ENCODE results near the gene CBX7. TPM values are rescaled to one million over a fixed set of nuclear protein-coding genes. Genes with fewer than 3 reads are reported as not detected.
A peak's percentile ranks its signal among the peaks of the same experiment; 100 is the strongest.

CBX7 gene
- total RNA-seq, 1 donor: 8.0 TPM

DNA sequence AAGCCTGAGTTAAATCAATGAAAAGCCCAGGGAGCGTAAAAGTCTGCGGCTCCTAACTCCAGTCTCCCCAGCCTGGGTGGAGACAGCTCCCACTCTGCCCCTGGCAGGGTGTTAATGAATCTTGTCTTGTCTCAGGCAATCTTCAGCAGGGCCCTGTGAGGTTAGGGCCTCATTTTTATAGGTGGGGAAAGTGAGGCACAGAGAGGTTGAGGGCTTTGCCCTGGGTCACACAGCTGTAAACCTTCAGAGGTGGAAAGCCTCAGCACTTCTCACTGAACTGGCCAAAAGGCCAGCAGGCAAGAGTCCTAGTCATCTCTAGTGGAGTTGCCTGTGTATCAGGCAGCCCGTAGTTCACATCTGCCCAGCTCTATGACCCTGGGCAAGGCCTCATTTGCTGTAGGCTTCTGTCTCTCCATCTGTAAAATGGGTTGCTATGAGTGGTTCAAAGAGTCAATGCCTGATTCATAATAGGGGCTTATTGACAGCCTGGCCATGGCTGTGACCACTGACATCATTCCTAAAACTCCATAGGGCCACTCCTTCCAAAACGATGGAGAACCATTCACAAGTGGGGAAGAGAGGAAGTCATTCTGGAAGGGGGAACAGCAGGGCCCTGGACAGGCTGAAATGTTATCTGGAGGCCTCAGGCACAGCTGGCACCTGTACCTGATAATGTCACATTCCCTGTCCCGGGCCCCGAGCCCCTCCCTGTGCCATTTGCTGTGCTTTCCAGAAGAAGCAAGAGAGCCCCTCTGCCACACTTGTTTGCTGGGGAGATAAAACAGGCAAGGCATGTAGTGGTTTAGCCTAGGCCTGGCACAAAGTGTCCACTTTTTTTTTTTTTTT, 6.0 kb downstream of the CBX7 start:
- peak overlapping the region; percentile 62 for H3K4me3 ChIP-seq (ENCODE audit: low read depth, low read length)
- TF ChIP-seq, protein P1, sequence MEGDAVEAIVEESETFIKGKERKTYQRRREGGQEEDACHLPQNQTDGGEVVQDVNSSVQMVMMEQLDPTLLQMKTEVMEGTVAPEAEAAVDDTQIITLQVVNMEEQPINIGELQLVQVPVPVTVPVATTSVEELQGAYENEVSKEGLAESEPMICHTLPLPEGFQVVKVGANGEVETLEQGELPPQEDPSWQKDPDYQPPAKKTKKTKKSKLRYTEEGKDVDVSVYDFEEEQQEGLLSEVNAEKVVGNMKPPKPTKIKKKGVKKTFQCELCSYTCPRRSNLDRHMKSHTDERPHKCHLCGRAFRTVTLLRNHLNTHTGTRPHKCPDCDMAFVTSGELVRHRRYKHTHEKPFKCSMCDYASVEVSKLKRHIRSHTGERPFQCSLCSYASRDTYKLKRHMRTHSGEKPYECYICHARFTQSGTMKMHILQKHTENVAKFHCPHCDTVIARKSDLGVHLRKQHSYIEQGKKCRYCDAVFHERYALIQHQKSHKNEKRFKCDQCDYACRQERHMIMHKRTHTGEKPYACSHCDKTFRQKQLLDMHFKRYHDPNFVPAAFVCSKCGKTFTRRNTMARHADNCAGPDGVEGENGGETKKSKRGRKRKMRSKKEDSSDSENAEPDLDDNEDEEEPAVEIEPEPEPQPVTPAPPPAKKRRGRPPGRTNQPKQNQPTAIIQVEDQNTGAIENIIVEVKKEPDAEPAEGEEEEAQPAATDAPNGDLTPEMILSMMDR (IDR thresholded peaks at IDR 0.05; ENCODE audit: insufficient read depth, low read length): no peak
- no peak for DNase-seq (ENCODE audit: low read depth)

DNA sequence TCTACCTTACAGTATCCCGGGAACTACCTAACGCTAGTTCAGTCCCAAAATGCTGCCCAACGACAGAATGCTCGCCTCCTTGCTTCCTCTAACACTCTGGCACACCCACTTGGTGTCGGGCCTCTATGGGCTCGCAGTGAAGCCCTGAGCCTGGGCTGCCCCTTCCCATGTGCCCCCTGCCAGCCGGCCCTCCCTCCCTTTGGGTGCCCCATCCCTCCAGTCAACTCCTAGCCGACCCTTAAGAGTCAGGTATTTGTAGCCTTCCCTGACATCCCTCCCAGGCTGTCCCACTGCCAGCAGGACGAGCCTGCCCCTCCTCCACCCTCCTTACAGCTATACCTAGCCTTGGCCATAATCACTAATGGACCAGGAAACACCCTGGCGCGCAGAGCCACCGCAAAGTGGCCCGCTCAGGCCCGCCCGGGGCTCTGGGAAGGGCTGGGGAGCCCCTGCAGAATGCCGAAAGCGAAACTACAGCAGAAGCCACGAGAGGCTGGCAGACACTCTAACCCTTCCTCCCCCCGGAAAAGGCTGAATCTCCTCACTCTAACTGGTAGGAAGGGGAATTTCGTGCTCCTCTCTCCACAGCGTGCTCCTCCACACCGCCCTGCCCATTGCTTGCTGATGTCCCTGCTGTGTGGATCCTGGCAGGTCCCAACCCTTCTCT, 8.2 kb downstream of the CBX7 start:
- TF ChIP-seq, protein P1 (IDR thresholded peaks at IDR 0.05; ENCODE audit: insufficient read depth, low read length): no peak
- H3K4me3 ChIP-seq (ENCODE audit: low read depth, low read length): peak overlapping the region; percentile 90
- peak; percentile 43 for DNase-seq (ENCODE audit: low read depth)

DNA sequence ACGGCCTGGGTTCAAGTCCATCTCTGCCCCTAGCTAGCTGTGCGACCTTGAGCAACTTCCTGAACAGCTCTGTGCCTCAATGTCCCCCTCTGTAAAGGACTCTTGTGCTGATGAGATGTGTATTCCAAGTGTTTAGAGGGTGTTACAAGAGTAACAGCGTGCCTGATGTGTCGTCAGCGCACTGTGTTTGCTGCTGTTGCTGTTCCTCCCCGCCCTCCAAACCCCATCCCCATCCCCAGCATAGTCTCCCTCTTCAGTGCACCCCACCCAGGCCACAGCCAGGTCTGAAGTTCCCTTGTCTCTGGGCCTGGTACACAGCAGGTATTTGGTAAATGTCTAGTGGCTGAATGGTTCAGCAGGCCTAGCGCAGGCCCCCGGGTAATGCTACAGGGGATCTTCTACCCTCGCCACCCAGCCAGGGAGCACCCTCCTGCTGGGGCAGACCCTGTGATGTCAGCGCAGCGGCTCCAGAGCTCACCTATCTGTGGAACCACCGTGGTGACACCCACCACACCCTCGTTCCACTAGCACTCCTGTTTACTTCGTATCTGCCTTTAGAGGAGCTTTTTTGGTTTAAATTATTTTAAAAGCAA, 10.3 kb downstream of the CBX7 start:
- DNase-seq (ENCODE audit: low read depth): no peak
- H3K4me3 ChIP-seq (ENCODE audit: low read depth, low read length): no peak overlapping the region
- TF ChIP-seq, protein P1 (IDR thresholded peaks at IDR 0.05; ENCODE audit: insufficient read depth, low read length): no peak

DNA sequence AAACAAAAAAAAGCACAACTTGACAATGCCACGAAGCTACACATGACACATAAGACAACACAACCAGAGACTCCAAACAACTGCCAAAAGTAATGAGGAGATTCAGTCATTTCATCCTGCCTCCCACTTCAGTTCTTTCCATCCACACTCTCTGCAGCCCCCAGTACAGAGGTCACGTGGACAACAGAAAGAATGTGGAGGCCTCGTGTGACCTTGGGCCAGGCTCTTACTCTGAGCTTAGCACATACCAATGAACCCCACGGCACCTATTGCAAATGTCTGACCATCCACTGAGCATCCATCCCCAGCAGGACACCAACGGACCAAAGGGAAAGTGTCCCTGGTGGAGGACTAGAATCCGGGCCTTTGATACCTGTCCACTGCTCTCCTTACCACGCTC, 12.5 kb downstream of the CBX7 start:
- H3K4me3 ChIP-seq (ENCODE audit: low read depth, low read length): no peak overlapping the region
- TF ChIP-seq, protein P1 (IDR thresholded peaks at IDR 0.05; ENCODE audit: insufficient read depth, low read length): no peak
- DNase-seq (ENCODE audit: low read depth): no peak

DNA sequence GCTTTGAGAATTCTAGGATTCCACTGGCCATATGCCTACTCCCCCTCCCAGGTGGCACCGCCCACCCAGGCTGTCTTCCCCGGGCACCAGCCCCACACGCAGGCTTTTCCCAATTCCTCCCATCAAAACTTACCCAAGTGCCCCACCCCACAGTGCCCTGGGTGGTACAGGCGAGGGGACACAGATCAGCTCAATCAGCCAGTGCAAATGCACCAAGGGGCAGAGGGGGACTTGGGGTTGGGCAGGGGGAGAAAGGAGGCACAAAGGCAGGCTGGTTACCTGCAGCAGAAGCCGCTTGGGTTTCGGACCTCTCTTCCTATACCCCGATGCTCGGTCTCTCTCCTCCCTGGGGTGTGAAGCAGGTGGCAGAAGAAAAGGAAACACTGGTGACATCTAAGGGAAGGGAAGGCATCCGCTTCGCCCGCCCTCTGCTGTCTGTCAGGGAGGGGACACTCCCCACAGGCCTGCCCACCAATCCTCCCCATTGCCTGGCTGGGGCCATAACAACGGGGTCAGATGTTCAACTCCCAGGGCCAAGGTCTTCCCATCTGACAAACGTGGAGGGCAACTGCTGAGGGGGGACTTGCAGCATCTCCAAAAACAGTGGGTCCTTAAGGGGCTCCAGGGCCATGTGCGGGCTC, 14.0 kb downstream of the CBX7 start:
- no peak overlapping the region for H3K4me3 ChIP-seq (ENCODE audit: low read depth, low read length)
- TF ChIP-seq, protein P1 (IDR thresholded peaks at IDR 0.05; ENCODE audit: insufficient read depth, low read length): no peak
- no peak for DNase-seq (ENCODE audit: low read depth)

DNA sequence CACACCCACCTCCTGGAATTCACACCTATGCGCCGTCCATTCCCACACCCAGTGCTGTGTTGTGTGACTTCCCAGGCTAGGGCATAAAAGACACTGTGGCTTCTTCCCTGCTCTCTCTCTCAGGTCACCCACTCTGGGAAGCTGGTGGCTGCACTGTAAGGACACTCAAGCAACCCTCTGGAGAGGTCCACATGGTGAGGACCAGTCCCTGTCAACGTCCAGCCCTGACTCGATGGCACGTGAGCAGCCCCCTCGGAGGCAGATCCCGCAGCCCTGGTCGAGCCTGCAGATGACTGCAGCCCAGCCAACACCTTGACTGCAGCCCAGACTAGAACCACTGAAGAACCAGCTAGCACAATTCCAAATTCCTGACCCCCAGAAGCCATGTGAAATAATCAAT, 16.2 kb downstream of the CBX7 start:
- DNase-seq (ENCODE audit: low read depth): no peak
- no peak overlapping the region for H3K4me3 ChIP-seq (ENCODE audit: low read depth, low read length)
- TF ChIP-seq, protein P1 (IDR thresholded peaks at IDR 0.05; ENCODE audit: insufficient read depth, low read length): no peak

Data from fibroblast of the aortic adventitia (primary cell).